Measurements from ENCODE around the gene DMXL2.
"Not testable (repeated sequence)": the region's sequence is repeated elsewhere in the genome, so short reads cannot be mapped to it uniquely, and the experiment has no call there.

The DMXL2 gene

GRCh38 chr15:51622604-51623370 lies at the start of gene DMXL2:
TSS of gene DMXL2 (minus strand) at chr15:51622771. CDS start at chr15:51622545, 226 bp downstream.
- FAIRE-seq: no peak

GRCh38 chr15:51672155-51672687 lies 49.6 kb upstream of the DMXL2 start:
- no peak for FAIRE-seq

GRCh38 chr15:51669381-51669780 lies 46.8 kb upstream of the DMXL2 start:
- FAIRE-seq: no peak

GRCh38 chr15:51668446-51668845 lies 45.9 kb upstream of the DMXL2 start:
- FAIRE-seq: no peak

GRCh38 chr15:51667478-51667877 lies 44.9 kb upstream of the DMXL2 start:
- no peak for FAIRE-seq

- no peak for FAIRE-seq
These were observed 38.5 kb upstream of the DMXL2 start for GRCh38 chr15:51661072-51661471.

- no peak for FAIRE-seq
These were observed 36.1 kb upstream of the DMXL2 start for GRCh38 chr15:51658664-51659063.

GRCh38 chr15:51655401-51656057 lies 33.0 kb upstream of the DMXL2 start:
- not testable (repeated sequence) for FAIRE-seq

GRCh38 chr15:51652084-51652668 lies 29.6 kb upstream of the DMXL2 start:
- no peak for FAIRE-seq

GRCh38 chr15:51649659-51650521 lies 27.3 kb upstream of the DMXL2 start:
- peak; percentile 75 for FAIRE-seq

GRCh38 chr15:51648643-51649042 lies 26.1 kb upstream of the DMXL2 start:
- not testable (repeated sequence) for FAIRE-seq

GRCh38 chr15:51648101-51648500 lies 25.5 kb upstream of the DMXL2 start:
- FAIRE-seq: not testable (repeated sequence)

GRCh38 chr15:51647128-51647562 lies 24.6 kb upstream of the DMXL2 start:
- FAIRE-seq: no peak

- FAIRE-seq: no peak
These were observed 20.1 kb upstream of the DMXL2 start for GRCh38 chr15:51642696-51643095.

- no peak for FAIRE-seq
These were observed 19.0 kb upstream of the DMXL2 start for GRCh38 chr15:51641490-51642130.

- no peak for FAIRE-seq
These were observed 12.1 kb upstream of the DMXL2 start for GRCh38 chr15:51634591-51635198.

GRCh38 chr15:51629612-51630011 lies 7.0 kb upstream of the DMXL2 start:
- FAIRE-seq: no peak

- no peak for FAIRE-seq
These were observed 2.7 kb upstream of the DMXL2 start for GRCh38 chr15:51625236-51625635.

- FAIRE-seq: no peak
These were observed 1.5 kb upstream of the DMXL2 start for GRCh38 chr15:51624022-51624421.

GRCh38 chr15:51623386-51623938 lies 891 bp upstream of the DMXL2 start:
- FAIRE-seq: no peak

- FAIRE-seq: no peak
These were observed 501 bp downstream of the DMXL2 start for GRCh38 chr15:51621936-51622603.
